K562 (cell line): Measurements from ENCODE around the gene JPH2. TPM values are rescaled to one million over a fixed set of nuclear protein-coding genes. Genes with fewer than 3 reads are reported as not detected.

Source experiments
- CXXC5 ChIP-seq: fragments of 250-450 bp; sonication (Bioruptor Pico); IDR thresholded peaks from 2 replicates; pipeline ENCODE4 v1.8.0; 2022; ENCODE audit warnings: inconsistent platforms, mild to moderate bottlenecking, moderate library complexity
- DLX4 ChIP-seq: fragments of 250-450 bp; sonication (Bioruptor Pico); IDR thresholded peaks from 2 replicates; pipeline ENCODE4 v1.6.1; 2021; ENCODE audit warnings: mild to moderate bottlenecking
- HMG20A ChIP-seq: fragments of 450-650 bp; formaldehyde crosslinking; conservative IDR thresholded peaks from 2 replicates; pipeline ENCODE4 v1.4.0; 2020; ENCODE audit warnings: mild to moderate bottlenecking, mixed read lengths
- JUND ChIP-seq, 2 experiments: IDR thresholded peaks; 2 replicates in 1 of 2; 3 replicates in 1 of 2; pipeline ENCODE4 v1.6.1; 2011; ENCODE audit warnings: borderline replicate concordance in 2 of 2, low read depth in 2 of 2, low read length in 2 of 2, improper control_type of control experiment in 1 of 2, missing biosample characterization in 1 of 2, missing genetic modification characterization in 1 of 2, missing genetic modification reagents in 1 of 2
- MYBL2 ChIP-seq, 2 experiments: fragments of 450-650 bp in 1 of 2; sonication (generic) in 1 of 2; formaldehyde crosslinking in 1 of 2; IDR thresholded peaks; 2 replicates each; pipeline versions ENCODE4 v1.6.1 to v1.8.1; 2017 to 2022; ENCODE audit warnings: borderline replicate concordance in 1 of 2, inconsistent platforms in 1 of 2, low read depth in 1 of 2, mild to moderate bottlenecking in 1 of 2, missing genetic modification reagents in 1 of 2, moderate library complexity in 1 of 2
- NBN ChIP-seq: fragments of 450-650 bp; IDR thresholded peaks from 2 replicates; pipeline ENCODE4 v1.6.1; 2016; ENCODE audit warnings: low read depth, mild to moderate bottlenecking
- NR1H2 ChIP-seq: sonication (generic); formaldehyde crosslinking; IDR thresholded peaks from 2 replicates; pipeline ENCODE4 v1.4.0; 2020; ENCODE audit warnings: mild to moderate bottlenecking, missing genetic modification reagents
- NR3C1 ChIP-seq: sonication (generic); formaldehyde crosslinking; IDR thresholded peaks from 2 replicates; pipeline ENCODE4 v1.8.1; 2022; ENCODE audit warnings: missing genetic modification reagents
- PURB ChIP-seq: sonication (generic); formaldehyde crosslinking; IDR thresholded peaks from 2 replicates; pipeline ENCODE4 v1.9.0; 2021; ENCODE audit warnings: low read depth, mild to moderate bottlenecking, missing genetic modification reagents
- ZBTB9 ChIP-seq: fragments of 450-650 bp; formaldehyde crosslinking; IDR thresholded peaks from 2 replicates; pipeline ENCODE4 v1.4.0; 2020; ENCODE audit warnings: mild to moderate bottlenecking, moderate library complexity
- ZNF146 ChIP-seq: IDR thresholded peaks from one replicate; pipeline ENCODE4 v1.6.1; 2018; ENCODE audit warnings: missing compliant biosample characterization; ENCODE audit not compliant: unreplicated experiment
- ZNF253 ChIP-seq: fragments of 250-450 bp; sonication (Bioruptor Pico); conservative IDR thresholded peaks from 2 replicates; pipeline ENCODE4 v1.6.1; 2021; ENCODE audit warnings: mild to moderate bottlenecking
- ZNF778 ChIP-seq: fragments of 450-650 bp; formaldehyde crosslinking; IDR thresholded peaks from 2 replicates; pipeline ENCODE4 v1.4.0; 2020; ENCODE audit warnings: mild to moderate bottlenecking, moderate library complexity
- polyA plus RNA-seq, 8 experiments: library from polyadenylated mRNA; depleted of rRNA in 4 of 8; stranded (reverse) in 5 of 8; unstranded in 3 of 8; fragments of >200 nt; fragmentation: Nextera tagmentation in 2 of 8; fragmentation: Illumina TruSeq in 1 of 8; extraction: Ambion mirVana in 2 of 8; extraction: Trizol in 1 of 8; gene quantifications; 2 replicates each; pipeline versions ENCODE4 v1.2.1 to v1.2.3, GENCODE V29; 2011 to 2014; ENCODE audit warnings: inconsistent platforms in 1 of 8, missing spikeins in 1 of 8
- total RNA-seq, 7 experiments: library from RNA; depleted of rRNA in 6 of 7; stranded (reverse); fragments of >200 nt in 6 of 7; fragmentation: Illumina TruSeq in 2 of 7; extraction: Trizol in 2 of 7; gene quantifications; 2 replicates each; pipeline versions ENCODE4 v1.2.1 to v1.2.3, GENCODE V29; 2011 to 2021; ENCODE audit warnings: low replicate concordance in 1 of 7
- TF ChIP-seq, protein P1 (sequence below): fragments of 150-350 bp; IDR thresholded peaks from 2 replicates; pipeline ENCODE4 v1.6.1; 2014; ENCODE audit warnings: low read depth, mild to moderate bottlenecking, low read length, borderline replicate concordance

Gene JPH2
- total and polyA plus RNA-seq, 9 of the 15 experiments (the other 6 are each of a cell fraction or from before 2014, with no cell fraction given) = not detected

- 0 out of 2 replicates have a peak, but pooled peaks have one; percentile 35 for TF ChIP-seq ZBTB9 (CRISPR knock-in tag)
- TF ChIP-seq ZNF253 (CRISPR knock-in tag) = no peak
- TF ChIP-seq CXXC5 (CRISPR knock-in tag) = peak; percentile 95
- peak; percentile 92 for TF ChIP-seq JUND (IDR thresholded peaks at IDR 0.05; ENCODE audit: borderline replicate concordance, low read depth, low read length)
- peak; percentile 90; the same call in 2 of the 3 replicates for TF ChIP-seq JUND (tag; IDR thresholded peaks at IDR 0.05; ENCODE audit: borderline replicate concordance, low read depth, low read length)
- TF ChIP-seq, protein P1, sequence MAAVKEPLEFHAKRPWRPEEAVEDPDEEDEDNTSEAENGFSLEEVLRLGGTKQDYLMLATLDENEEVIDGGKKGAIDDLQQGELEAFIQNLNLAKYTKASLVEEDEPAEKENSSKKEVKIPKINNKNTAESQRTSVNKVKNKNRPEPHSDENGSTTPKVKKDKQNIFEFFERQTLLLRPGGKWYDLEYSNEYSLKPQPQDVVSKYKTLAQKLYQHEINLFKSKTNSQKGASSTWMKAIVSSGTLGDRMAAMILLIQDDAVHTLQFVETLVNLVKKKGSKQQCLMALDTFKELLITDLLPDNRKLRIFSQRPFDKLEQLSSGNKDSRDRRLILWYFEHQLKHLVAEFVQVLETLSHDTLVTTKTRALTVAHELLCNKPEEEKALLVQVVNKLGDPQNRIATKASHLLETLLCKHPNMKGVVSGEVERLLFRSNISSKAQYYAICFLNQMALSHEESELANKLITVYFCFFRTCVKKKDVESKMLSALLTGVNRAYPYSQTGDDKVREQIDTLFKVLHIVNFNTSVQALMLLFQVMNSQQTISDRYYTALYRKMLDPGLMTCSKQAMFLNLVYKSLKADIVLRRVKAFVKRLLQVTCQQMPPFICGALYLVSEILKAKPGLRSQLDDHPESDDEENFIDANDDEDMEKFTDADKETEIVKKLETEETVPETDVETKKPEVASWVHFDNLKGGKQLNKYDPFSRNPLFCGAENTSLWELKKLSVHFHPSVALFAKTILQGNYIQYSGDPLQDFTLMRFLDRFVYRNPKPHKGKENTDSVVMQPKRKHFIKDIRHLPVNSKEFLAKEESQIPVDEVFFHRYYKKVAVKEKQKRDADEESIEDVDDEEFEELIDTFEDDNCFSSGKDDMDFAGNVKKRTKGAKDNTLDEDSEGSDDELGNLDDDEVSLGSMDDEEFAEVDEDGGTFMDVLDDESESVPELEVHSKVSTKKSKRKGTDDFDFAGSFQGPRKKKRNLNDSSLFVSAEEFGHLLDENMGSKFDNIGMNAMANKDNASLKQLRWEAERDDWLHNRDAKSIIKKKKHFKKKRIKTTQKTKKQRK = no peak
- TF ChIP-seq PURB = no peak
- TF ChIP-seq ZNF778 (CRISPR knock-in tag) = no peak
- TF ChIP-seq NR3C1 (CRISPR knock-in tag) = no peak; the same call in 1 of the 2 replicates
- no peak for TF ChIP-seq MYBL2 (IDR thresholded peaks at IDR 0.05; ENCODE audit: low read depth)
- TF ChIP-seq MYBL2 (CRISPR knock-in tag; IDR thresholded peaks at IDR 0.05; ENCODE audit: borderline replicate concordance) = no peak
- no peak for TF ChIP-seq NBN
- no peak for TF ChIP-seq HMG20A
- no peak for TF ChIP-seq NR1H2 (CRISPR knock-in tag)
- no peak for TF ChIP-seq ZNF146
- TF ChIP-seq DLX4 (CRISPR knock-in tag) = no peak
These were observed 23.6 kb upstream of the JPH2 start, which contains the start of gene OSER1 (continued) for GRCh38 chr20:44210406-44211176.
